Uterus (tissue), 2 donors: ENCODE measurements around the gene ANKMY2.

ENCODE experiments used
- CTCF ChIP-seq, 4 experiments: fragments of 200-600 bp in 2 of 4; fragments of 450-650 bp in 2 of 4; sonication (generic) in 2 of 4; IDR thresholded peaks; one replicate each; pipeline ENCODE4 v1.5.1; 2016 to 2019; ENCODE audit warnings: antibody characterized with exemption in 4 of 4, mild to moderate bottlenecking in 2 of 4, moderate library complexity in 1 of 4
- POLR2A ChIP-seq, 2 donors: fragments of 450-650 bp; IDR thresholded peaks; one replicate each; pipeline ENCODE4 v1.6.1; 2016; ENCODE audit warnings: antibody characterized with exemption in 2 of 2, mild to moderate bottlenecking in 1 of 2, moderate library complexity in 1 of 2

- TF ChIP-seq POLR2A (IDR thresholded peaks at IDR 0.05) (no peak), CTCF (IDR thresholded peaks at IDR 0.05) (no peak)
Observed at GRCh38 chr7:16609842-16610450, 35.6 kb downstream of the ANKMY2 start.
